ENCODE data around the gene TMEM94.

Gene TMEM94

GRCh38 chr17:75512926-75513640 is 56.6 kb downstream of the TMEM94 start:
- H3K9me3 ChIP-seq = no peaks in the 10 kb centered on the region
- no peaks in the 10 kb centered on the region for H3K27me3 ChIP-seq
- no peaks in the 10 kb centered on the region for H3K36me3 ChIP-seq
- H3K4me1 ChIP-seq = no peaks in the 10 kb centered on the region
- TF ChIP-seq CTCF (IDR thresholded peaks at IDR 0.05; ENCODE audit: low read depth, low read length) = no peak
- H3K4me3 ChIP-seq (ENCODE audit: low read depth, low read length) = no peak overlapping the region
- DNase-seq = no peak

GRCh38 chr17:75513641-75514000 is 57.2 kb downstream of the TMEM94 start:
- Histone ChIP-seq H3K4me1 (no peaks in the 10 kb centered on the region), H3K9me3 (no peaks in the 10 kb centered on the region), H3K36me3 (no peaks in the 10 kb centered on the region), H3K4me3 (ENCODE audit: low read depth, low read length) (no peak overlapping the region), H3K27me3 (no peaks in the 10 kb centered on the region)
- DNase-seq = no peak
- TF ChIP-seq CTCF (IDR thresholded peaks at IDR 0.05; ENCODE audit: low read depth, low read length) = no peak

GRCh38 chr17:75514299-75514918 is 58.0 kb downstream of the TMEM94 start:
- H3K4me1 ChIP-seq = no peaks in the 10 kb centered on the region
- no peaks in the 10 kb centered on the region for H3K27me3 ChIP-seq
- peaks cover 4% of the 10 kb centered on the region for H3K36me3 ChIP-seq
- peak overlapping the region; percentile 82 for H3K4me3 ChIP-seq (ENCODE audit: low read depth, low read length)
- no peak for DNase-seq
- no peak for TF ChIP-seq CTCF (IDR thresholded peaks at IDR 0.05; ENCODE audit: low read depth, low read length)
- H3K9me3 ChIP-seq = no peaks in the 10 kb centered on the region

- Histone ChIP-seq H3K4me1 (no peaks in the 10 kb centered on the region), H3K4me3 (ENCODE audit: low read depth, low read length) (peak overlapping the region; percentile 82), H3K36me3 (peaks cover 7% of the 10 kb centered on the region), H3K9me3 (no peaks in the 10 kb centered on the region), H3K27me3 (no peaks in the 10 kb centered on the region)
- DNase-seq = peak; percentile 26
- no peak for TF ChIP-seq CTCF (IDR thresholded peaks at IDR 0.05; ENCODE audit: low read depth, low read length)
These were observed 58.6 kb downstream of the TMEM94 start for GRCh38 chr17:75514919-75515495.

- peak; percentile 98 for DNase-seq
- H3K9me3 ChIP-seq = no peaks in the 10 kb centered on the region
- no peaks in the 10 kb centered on the region for H3K27me3 ChIP-seq
- peak; percentile 97 for TF ChIP-seq CTCF (IDR thresholded peaks at IDR 0.05; ENCODE audit: low read depth, low read length)
- H3K36me3 ChIP-seq = peaks cover 7% of the 10 kb centered on the region
- no peaks in the 10 kb centered on the region for H3K4me1 ChIP-seq
- peak within 1 kb of the TSS; percentile 82 for H3K4me3 ChIP-seq (ENCODE audit: low read depth, low read length)
These were observed 59.2 kb downstream of the TMEM94 start, which contains the start of gene CASKIN2 for GRCh38 chr17:75515496-75516254. TSS of gene CASKIN2 (minus strand) at chr17:75515537. CDS start at chr17:75513804, 1,733 bp downstream.

Measured in BE2C (cell line).